HCT116 (cell line): ENCODE measurements around the gene MYLK. TPM values are rescaled to one million over a fixed set of nuclear protein-coding genes. Genes with fewer than 3 reads are reported as not detected.

Source experiments
- ATAC-seq: fragments of 200-7000 bp; cut with Tn5 transposase; 2 replicates; pipeline ENCODE4 v1.9.1; 2020; ENCODE audit warnings: mild to moderate bottlenecking, moderate library complexity
- BruUV-seq: library from RNA; stranded (reverse); fragments of 400-500 nt; replicated peaks from 2 replicates; lab custom pipeline; 2021; lab: Mats Ljungman, UMichigan
- CTCF ChIA-PET: fragments of 300-600 bp; sonication (Branson Sonifier 250); formaldehyde crosslinking; loops from one replicate; lab custom pipeline; 2021; ENCODE audit warnings: antibody characterized with exemption; lab: Charles Lee
- POLR2A ChIA-PET: fragments of 300-600, 350-600 bp; sonication (Branson Sonifier 250); formaldehyde crosslinking; loops from one replicate; lab custom pipeline; 2021; ENCODE audit warnings: antibody characterized with exemption; lab: Charles Lee
- RAD21 ChIA-PET, 2 experiments: fragments of 300-600 bp; sonication (Branson Sonifier 250); formaldehyde crosslinking; loops; one replicate each; lab custom pipeline; 2023; ENCODE audit warnings: low total read pairs in 2 of 2; ENCODE audit not compliant: uncharacterized antibody in 2 of 2, unreplicated experiment in 2 of 2, low non-redundant PET in 1 of 2; lab: Charles Lee
- DNase-seq: peaks from one replicate; pipeline ENCODE4 v3.0.0-alpha.2; 2010; ENCODE audit warnings: low read depth, low spot score
- H2AFZ ChIP-seq: fragments of 200-600 bp; shearing (Covaris generic), sonication (generic); 2 replicates; pipeline ENCODE4 v1.6.1; 2017; ENCODE audit warnings: low read depth, mixed run types, mixed read lengths, antibody characterized with exemption, low read length; ENCODE audit not compliant: poor library complexity, severe bottlenecking
- H3K27ac ChIP-seq: 2 replicates; pipeline ENCODE4 v1.5.1; 2012; ENCODE audit warnings: low read depth, low read length
- H3K27me3 ChIP-seq: fragments of 200-600 bp; sonication (generic); 2 replicates; pipeline ENCODE4 v1.6.1; 2016; ENCODE audit warnings: mixed run types, low read length, mixed read lengths; ENCODE audit not compliant: insufficient read depth
- H3K36me3 ChIP-seq, 2 experiments: fragments of 200-500 bp in 1 of 2; fragments of 200-600 bp in 1 of 2; sonication (Bioruptor generic) in 1 of 2; sonication (generic) in 1 of 2; 2 replicates each; pipeline versions ENCODE4 v1.5.1 to v1.6.1; 2014 to 2016; ENCODE audit warnings: low read length in 2 of 2, inconsistent platforms in 1 of 2, mixed read lengths in 1 of 2, mixed run types in 1 of 2; ENCODE audit not compliant: insufficient read depth in 2 of 2, control insufficient read depth in 1 of 2
- H3K4me1 ChIP-seq, 2 experiments: fragments of 200-600 bp in 1 of 2; sonication (generic) in 1 of 2; 2 replicates each; pipeline versions ENCODE4 v1.5.1 to v1.6.1; 2012 to 2017; ENCODE audit warnings: low read length in 2 of 2, inconsistent platforms in 1 of 2, mild to moderate bottlenecking in 1 of 2, mixed read lengths in 1 of 2, mixed run types in 1 of 2, moderate library complexity in 1 of 2; ENCODE audit not compliant: insufficient read depth in 2 of 2, control insufficient read depth in 1 of 2
- H3K4me2 ChIP-seq: fragments of 200-600 bp; sonication (generic); 2 replicates; pipeline ENCODE4 v1.6.1; 2017; ENCODE audit warnings: mixed run types, low read length, mixed read lengths
- H3K4me3 ChIP-seq, 2 experiments: fragments of 200-600 bp in 1 of 2; sonication (generic) in 1 of 2; replicated peaks in 1 of 2; 2 replicates each; pipeline ENCODE4 v1.5.1; 2011 to 2016; ENCODE audit warnings: low read length in 2 of 2, control low read depth in 1 of 2, low read depth in 1 of 2, mild to moderate bottlenecking in 1 of 2, mixed read lengths in 1 of 2, mixed run types in 1 of 2
- H3K79me2 ChIP-seq: fragments of 200-600 bp; sonication (generic); 2 replicates; pipeline ENCODE4 v1.6.1; 2017; ENCODE audit warnings: mild to moderate bottlenecking, mixed run types, low read length, moderate library complexity, mixed read lengths; ENCODE audit not compliant: insufficient read depth
- H3K9ac ChIP-seq: fragments of 200-600 bp; sonication (generic); 2 replicates; pipeline ENCODE4 v1.6.1; 2016; ENCODE audit warnings: low read length, mixed read lengths
- H3K9me2 ChIP-seq: fragments of 200-600 bp; sonication (generic), shearing (Covaris generic); 2 replicates; pipeline ENCODE4 v1.6.1; 2017; ENCODE audit warnings: mixed run types, mild to moderate bottlenecking, moderate library complexity; ENCODE audit not compliant: insufficient read depth
- H3K9me3 ChIP-seq, 2 experiments: fragments of 200-500 bp in 1 of 2; fragments of 200-600 bp in 1 of 2; sonication (Bioruptor generic) in 1 of 2; sonication (generic) in 1 of 2; 2 replicates each; pipeline ENCODE4 v1.6.1; 2014 to 2017; ENCODE audit warnings: low read length in 2 of 2, mixed read lengths in 2 of 2, inconsistent platforms in 1 of 2, low read depth in 1 of 2, mild to moderate bottlenecking in 1 of 2, mixed run types in 1 of 2, moderate library complexity in 1 of 2; ENCODE audit not compliant: control insufficient read depth in 1 of 2, insufficient read depth in 1 of 2
- H4K20me1 ChIP-seq: fragments of 200-600 bp; sonication (generic), shearing (Covaris generic); 2 replicates; pipeline ENCODE4 v1.6.1; 2017; ENCODE audit warnings: mixed run types, mild to moderate bottlenecking, moderate library complexity; ENCODE audit not compliant: insufficient read depth
- CBX3 ChIP-seq: IDR thresholded peaks from 2 replicates; pipeline ENCODE4 v1.6.1; 2012; ENCODE audit warnings: low read depth
- CEBPB ChIP-seq: IDR thresholded peaks from 2 replicates; pipeline ENCODE4 v1.6.1; 2012; ENCODE audit warnings: low read depth
- EGR1 ChIP-seq: IDR thresholded peaks from 2 replicates; pipeline ENCODE4 v1.6.1; 2012; ENCODE audit warnings: low read depth
- ELF1 ChIP-seq: IDR thresholded peaks from 2 replicates; pipeline ENCODE4 v1.6.1; 2012; ENCODE audit warnings: low read depth, borderline replicate concordance
- EZH2 ChIP-seq: fragments of 200-600 bp; sonication (generic); IDR thresholded peaks from 2 replicates; pipeline ENCODE4 v1.6.1; 2017; ENCODE audit warnings: antibody characterized with exemption, mixed run types
- EZH2phosphoT487 ChIP-seq: fragments of 200-600 bp; IDR thresholded peaks from 2 replicates; pipeline ENCODE4 v1.6.1; 2018; ENCODE audit warnings: antibody characterized with exemption, borderline replicate concordance
- POLR2A ChIP-seq: IDR thresholded peaks from 2 replicates; pipeline ENCODE4 v1.7.0; 2011; ENCODE audit warnings: borderline replicate concordance; ENCODE audit not compliant: insufficient read depth, insufficient read length; ENCODE audit errors: extremely low read depth
- POLR2AphosphoS5 ChIP-seq: IDR thresholded peaks from 2 replicates; pipeline ENCODE4 v1.6.1; 2011; ENCODE audit warnings: mild to moderate bottlenecking, low read depth, low read length, moderate library complexity
- SIN3A ChIP-seq: IDR thresholded peaks from 2 replicates; pipeline ENCODE4 v1.6.1; 2012; ENCODE audit warnings: low read depth
- SP1 ChIP-seq: IDR thresholded peaks from 2 replicates; pipeline ENCODE4 v1.6.1; 2012; ENCODE audit warnings: low read depth
- SRF ChIP-seq: IDR thresholded peaks from 2 replicates; pipeline ENCODE4 v1.6.1; 2012; ENCODE audit warnings: low read depth
- TCF7L2 ChIP-seq: IDR thresholded peaks from 2 replicates; pipeline ENCODE4 v1.7.0; 2011; ENCODE audit warnings: borderline replicate concordance, inconsistent platforms; ENCODE audit not compliant: insufficient read depth, insufficient read length; ENCODE audit errors: extremely low read depth
- YY1 ChIP-seq: IDR thresholded peaks from 2 replicates; pipeline ENCODE4 v1.6.1; 2011; ENCODE audit warnings: low read length, low read depth, moderate library complexity, mild to moderate bottlenecking; ENCODE audit not compliant: insufficient replicate concordance; ENCODE audit errors: extremely low read depth
- ZFX ChIP-seq: fragments of 450-650 bp; IDR thresholded peaks from 2 replicates; pipeline ENCODE4 v1.6.1; 2017
- intact Hi-C: fragments of 100-400 bp; cut with micrococcal nuclease; formaldehyde crosslinking; loops from 2 replicates; pipeline ENCODE4 v1.10.0; 2022
- total RNA-seq: library from RNA; stranded (reverse); gene quantifications from one replicate; pipeline ENCODE4 v1.2.1, GENCODE V29; 2021; ENCODE audit not compliant: unreplicated experiment
- TF ChIP-seq, protein P1 (sequence below), 3 experiments: fragments of 200-600 bp in 1 of 3; sonication (generic) in 1 of 3; IDR thresholded peaks in 2 of 3; conservative IDR thresholded peaks in 1 of 3; 2 replicates each; pipeline ENCODE4 v1.5.1; 2012 to 2017; ENCODE audit warnings: low read depth in 2 of 3, low read length in 2 of 3, antibody characterized with exemption in 1 of 3, borderline replicate concordance in 1 of 3, control low read depth in 1 of 3, mild to moderate bottlenecking in 1 of 3, mixed read lengths in 1 of 3, mixed run types in 1 of 3, moderate library complexity in 1 of 3; ENCODE audit not compliant: insufficient read depth in 1 of 3
- TF ChIP-seq, protein P2 (sequence below): IDR thresholded peaks from 2 replicates; pipeline ENCODE4 v1.6.1; 2012; ENCODE audit warnings: low read depth

The MYLK gene
- total RNA-seq, 1 experiment from 2014 or later, result 3.8 TPM

- peak overlapping the region; percentile 91 for H3K4me2 ChIP-seq
- ChIA-PET POLR2A (no interaction called here), CTCF (no interaction called here), RAD21 (no interaction called here)
- no peaks in the 10 kb centered on the region for H3K27me3 ChIP-seq
- TSS peak; percentile 68 for BruUV-seq
- peaks cover 52% of the 10 kb centered on the region for H3K79me2 ChIP-seq
- no peaks in the 10 kb centered on the region for H3K9me2 ChIP-seq
- no peaks in the 10 kb centered on the region for H4K20me1 ChIP-seq
- no peak overlapping the region for H3K27ac ChIP-seq
- H3K36me3 ChIP-seq, result peaks cover 9 to 13% of the 10 kb centered on the region in 2 experiments; a peak in 2 of 4 replicates
- peak overlapping the region; percentile 68 to 78 for H3K4me3 ChIP-seq
- TF ChIP-seq POLR2AphosphoS5 (no peak), TCF7L2 (no peak), EZH2phosphoT487 (no peak), CEBPB (no peak), SP1 (no peak), CBX3 (no peak), ELF1 (no peak), YY1 (no peak), POLR2A (no peak), ZFX (no peak), EGR1 (no peak)
- ATAC-seq (no peak), DNase-seq (no peak)
- peak overlapping the region; percentile 83 for H3K9ac ChIP-seq
- peaks cover 11 to 21% of the 10 kb centered on the region in 2 experiments for H3K4me1 ChIP-seq
- intact Hi-C loops, result no loop called here
- H3K9me3 ChIP-seq, result no peaks in the 10 kb centered on the region
- no peak overlapping the region for H2AFZ ChIP-seq
Measured at GRCh38 chr3:123583561-123583960, 300.6 kb downstream of the MYLK start.

GRCh38 chr3:123582315-123582714 is 301.8 kb downstream of the MYLK start:
- Histone ChIP-seq H3K4me2 (no peak overlapping the region), H4K20me1 (no peaks in the 10 kb centered on the region), H3K4me1 (peaks cover 11 to 21% of the 10 kb centered on the region in 2 experiments), H3K4me3 (no peak overlapping the region), H3K36me3 (peaks cover 9 to 13% of the 10 kb centered on the region in 2 experiments; a peak in 2 of 4 replicates), H3K9me3 (no peaks in the 10 kb centered on the region), H3K79me2 (peaks cover 47% of the 10 kb centered on the region), H3K9me2 (no peaks in the 10 kb centered on the region), H3K27ac (no peak overlapping the region), H2AFZ (no peak overlapping the region), H3K9ac (no peak overlapping the region), H3K27me3 (no peaks in the 10 kb centered on the region)
- no TSS peak for BruUV-seq
- DNase-seq (no peak), ATAC-seq (no peak)
- POLR2A ChIA-PET, result no interaction called here
- CTCF ChIA-PET, result interaction anchor here (0.9 to 1.1 kb wide), 2 partner anchors 16 to 24 kb away, joined by 3 read pairs; no protein-coding TSS in a partner anchor
- RAD21 ChIA-PET, result no interaction called here
- intact Hi-C loops, result no loop called here
- TF ChIP-seq SIN3A (no peak), ELF1 (no peak), EZH2phosphoT487 (no peak), POLR2A (no peak), TCF7L2 (no peak), EZH2 (no peak), YY1 (no peak), SRF (no peak)
- TF ChIP-seq, protein P1, sequence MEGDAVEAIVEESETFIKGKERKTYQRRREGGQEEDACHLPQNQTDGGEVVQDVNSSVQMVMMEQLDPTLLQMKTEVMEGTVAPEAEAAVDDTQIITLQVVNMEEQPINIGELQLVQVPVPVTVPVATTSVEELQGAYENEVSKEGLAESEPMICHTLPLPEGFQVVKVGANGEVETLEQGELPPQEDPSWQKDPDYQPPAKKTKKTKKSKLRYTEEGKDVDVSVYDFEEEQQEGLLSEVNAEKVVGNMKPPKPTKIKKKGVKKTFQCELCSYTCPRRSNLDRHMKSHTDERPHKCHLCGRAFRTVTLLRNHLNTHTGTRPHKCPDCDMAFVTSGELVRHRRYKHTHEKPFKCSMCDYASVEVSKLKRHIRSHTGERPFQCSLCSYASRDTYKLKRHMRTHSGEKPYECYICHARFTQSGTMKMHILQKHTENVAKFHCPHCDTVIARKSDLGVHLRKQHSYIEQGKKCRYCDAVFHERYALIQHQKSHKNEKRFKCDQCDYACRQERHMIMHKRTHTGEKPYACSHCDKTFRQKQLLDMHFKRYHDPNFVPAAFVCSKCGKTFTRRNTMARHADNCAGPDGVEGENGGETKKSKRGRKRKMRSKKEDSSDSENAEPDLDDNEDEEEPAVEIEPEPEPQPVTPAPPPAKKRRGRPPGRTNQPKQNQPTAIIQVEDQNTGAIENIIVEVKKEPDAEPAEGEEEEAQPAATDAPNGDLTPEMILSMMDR (IDR thresholded peaks at IDR 0.05 in 2 of 3, conservative IDR thresholded peaks at IDR 0.05 in 1 of 3; ENCODE audit: borderline replicate concordance in 1 of 3, insufficient read depth in 1 of 3, low read depth in 2 of 3, low read length in 2 of 3), result no peak
- TF ChIP-seq, protein P2, sequence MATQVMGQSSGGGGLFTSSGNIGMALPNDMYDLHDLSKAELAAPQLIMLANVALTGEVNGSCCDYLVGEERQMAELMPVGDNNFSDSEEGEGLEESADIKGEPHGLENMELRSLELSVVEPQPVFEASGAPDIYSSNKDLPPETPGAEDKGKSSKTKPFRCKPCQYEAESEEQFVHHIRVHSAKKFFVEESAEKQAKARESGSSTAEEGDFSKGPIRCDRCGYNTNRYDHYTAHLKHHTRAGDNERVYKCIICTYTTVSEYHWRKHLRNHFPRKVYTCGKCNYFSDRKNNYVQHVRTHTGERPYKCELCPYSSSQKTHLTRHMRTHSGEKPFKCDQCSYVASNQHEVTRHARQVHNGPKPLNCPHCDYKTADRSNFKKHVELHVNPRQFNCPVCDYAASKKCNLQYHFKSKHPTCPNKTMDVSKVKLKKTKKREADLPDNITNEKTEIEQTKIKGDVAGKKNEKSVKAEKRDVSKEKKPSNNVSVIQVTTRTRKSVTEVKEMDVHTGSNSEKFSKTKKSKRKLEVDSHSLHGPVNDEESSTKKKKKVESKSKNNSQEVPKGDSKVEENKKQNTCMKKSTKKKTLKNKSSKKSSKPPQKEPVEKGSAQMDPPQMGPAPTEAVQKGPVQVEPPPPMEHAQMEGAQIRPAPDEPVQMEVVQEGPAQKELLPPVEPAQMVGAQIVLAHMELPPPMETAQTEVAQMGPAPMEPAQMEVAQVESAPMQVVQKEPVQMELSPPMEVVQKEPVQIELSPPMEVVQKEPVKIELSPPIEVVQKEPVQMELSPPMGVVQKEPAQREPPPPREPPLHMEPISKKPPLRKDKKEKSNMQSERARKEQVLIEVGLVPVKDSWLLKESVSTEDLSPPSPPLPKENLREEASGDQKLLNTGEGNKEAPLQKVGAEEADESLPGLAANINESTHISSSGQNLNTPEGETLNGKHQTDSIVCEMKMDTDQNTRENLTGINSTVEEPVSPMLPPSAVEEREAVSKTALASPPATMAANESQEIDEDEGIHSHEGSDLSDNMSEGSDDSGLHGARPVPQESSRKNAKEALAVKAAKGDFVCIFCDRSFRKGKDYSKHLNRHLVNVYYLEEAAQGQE, result no peak
